NCI-H1105 (cell line): ENCODE data around the gene TMEM255B.

Experiments used
- DNase-seq: peaks from one replicate; lab custom pipeline; 2025; lab: John Stamatoyannopoulos, UW

TMEM255B gene

GRCh38 chr13:113804017-113804702 is 45.1 kb downstream of the TMEM255B start:
- no peak for DNase-seq

GRCh38 chr13:113804703-113805430 is 45.8 kb downstream of the TMEM255B start:
- no peak for DNase-seq

- no peak for DNase-seq
Measured at GRCh38 chr13:113805431-113806103, 46.5 kb downstream of the TMEM255B start.

DNA sequence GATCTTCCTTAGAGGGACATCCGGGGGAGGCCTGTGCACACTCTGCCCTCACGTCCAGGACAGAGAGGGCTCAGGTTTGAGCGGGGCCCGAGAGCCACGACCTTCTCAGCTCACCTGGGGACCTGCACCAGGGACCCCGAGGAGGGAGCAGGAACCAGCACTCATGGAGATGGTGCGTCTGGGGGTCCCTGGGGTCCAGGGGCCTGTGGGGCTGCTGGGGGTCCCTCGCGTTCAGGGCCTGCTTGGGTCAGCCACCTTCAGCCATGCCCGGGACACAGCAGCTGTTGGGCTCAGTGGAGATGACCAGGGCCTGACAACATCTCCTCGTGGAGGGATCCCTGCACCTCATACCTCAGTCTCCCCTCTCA is 47.1 kb downstream of the TMEM255B start:
- no peak for DNase-seq

- DNase-seq, result no peak
Measured at GRCh38 chr13:113806526-113806925, 47.5 kb downstream of the TMEM255B start.

GRCh38 chr13:113808058-113808834 is 49.2 kb downstream of the TMEM255B start:
- DNase-seq, result no peak

GRCh38 chr13:113809934-113810333 is 50.9 kb downstream of the TMEM255B start:
- no peak for DNase-seq

DNA sequence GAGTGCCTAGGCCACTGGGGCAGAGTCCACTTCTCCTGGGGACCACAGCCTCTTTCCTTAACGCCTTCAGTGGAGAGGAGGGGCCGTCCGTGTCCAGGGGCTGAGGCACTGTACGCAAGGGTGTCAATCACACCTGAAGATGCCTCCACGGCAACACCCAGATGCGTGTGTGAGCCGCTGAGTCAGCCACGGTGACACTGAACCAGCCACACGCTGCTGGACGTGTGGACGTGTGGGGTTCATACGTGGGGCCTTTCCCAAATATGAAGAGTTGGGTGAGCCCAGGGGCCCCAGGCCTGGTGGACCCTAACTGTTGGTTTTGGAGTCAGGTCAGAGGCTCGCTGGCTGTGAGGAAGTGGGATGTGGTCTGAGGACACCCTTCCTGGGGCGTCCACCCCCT is 51.6 kb downstream of the TMEM255B start:
- no peak for DNase-seq

DNA sequence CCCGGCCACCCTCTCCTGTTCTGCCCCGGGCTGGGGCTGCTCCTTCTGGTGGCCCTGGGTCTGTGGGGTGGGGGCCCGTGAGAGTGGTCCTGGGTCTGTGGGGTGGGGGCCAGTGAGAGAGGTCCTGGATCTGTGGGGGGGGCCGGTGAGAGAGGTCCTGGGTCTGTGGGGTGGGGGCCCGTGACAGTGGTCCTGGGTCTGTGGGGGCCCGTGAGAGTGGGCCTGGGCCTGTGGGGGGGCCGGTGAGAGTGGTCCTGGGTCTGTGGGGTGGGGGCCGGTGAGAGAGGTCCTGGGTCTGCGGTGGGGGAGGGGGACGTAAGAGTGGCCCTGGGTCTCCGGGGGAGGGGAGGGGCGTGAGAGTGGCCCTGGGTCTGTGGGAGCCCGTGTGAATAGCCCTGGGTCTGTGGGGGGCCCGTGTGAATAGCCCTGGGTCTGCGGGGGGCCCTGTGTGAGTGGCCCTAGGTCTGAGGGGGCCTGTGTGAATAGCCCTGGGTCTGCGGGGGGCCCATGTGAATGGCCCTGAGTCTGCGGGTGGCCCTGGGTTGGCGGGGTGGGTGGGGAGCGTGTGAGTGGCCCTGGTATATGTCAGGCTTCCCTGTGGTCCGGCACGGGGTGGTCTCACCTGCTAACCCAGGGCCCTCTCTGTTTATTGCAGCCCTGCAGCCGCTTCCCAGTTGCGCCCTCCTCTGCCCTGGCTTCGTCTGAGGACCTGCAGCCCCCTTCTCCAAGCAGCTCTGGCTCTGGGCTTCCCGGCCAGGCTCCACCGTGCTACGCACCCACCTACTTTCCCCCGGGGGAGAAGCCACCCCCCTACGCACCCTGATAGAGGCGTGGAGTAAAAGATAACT is 52.3 kb downstream of the TMEM255B start:
- DNase-seq, result no peak

DNA sequence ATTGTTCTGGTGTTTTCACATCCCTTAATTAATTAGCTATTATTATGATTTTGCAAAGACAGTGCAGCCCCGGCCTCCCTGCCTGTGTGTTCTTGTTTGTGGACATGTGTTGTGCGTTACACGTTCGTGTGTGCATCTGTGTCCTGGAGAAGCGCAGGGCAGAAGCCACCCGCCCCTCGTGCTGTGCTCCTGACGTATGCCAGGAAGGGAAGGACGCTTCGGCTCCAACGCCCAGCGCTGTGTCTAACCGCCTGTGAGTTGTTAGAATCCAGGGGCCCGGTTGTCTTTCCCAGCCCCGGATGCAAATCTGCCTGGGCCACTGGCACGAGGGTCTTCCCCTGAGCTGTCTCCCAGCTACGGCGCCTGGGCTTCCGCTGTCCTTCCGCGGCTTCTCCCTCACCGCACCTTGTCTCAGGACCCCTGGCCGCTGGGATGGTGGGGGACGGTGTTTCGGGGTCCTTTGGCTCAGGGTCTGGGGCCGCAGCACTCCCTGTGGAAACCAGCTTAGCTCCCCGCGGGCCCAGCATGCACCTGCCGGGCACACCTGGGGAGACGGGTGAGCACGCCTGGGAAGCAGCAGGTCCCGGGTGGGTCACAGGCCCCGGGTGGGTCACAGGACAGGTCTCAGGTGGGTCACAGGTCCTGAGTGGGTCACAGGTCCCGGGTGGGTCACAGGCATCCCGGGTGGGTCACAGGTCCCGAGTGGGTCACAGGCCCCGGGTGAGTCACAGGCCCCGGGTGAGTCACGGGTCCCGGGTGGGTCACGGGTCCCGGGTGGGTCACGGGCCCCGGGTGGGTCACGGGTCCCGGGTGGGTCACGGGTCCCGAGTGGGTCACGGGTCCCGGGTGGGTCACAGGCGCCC is 53.4 kb downstream of the TMEM255B start:
- DNase-seq, result no peak

DNA sequence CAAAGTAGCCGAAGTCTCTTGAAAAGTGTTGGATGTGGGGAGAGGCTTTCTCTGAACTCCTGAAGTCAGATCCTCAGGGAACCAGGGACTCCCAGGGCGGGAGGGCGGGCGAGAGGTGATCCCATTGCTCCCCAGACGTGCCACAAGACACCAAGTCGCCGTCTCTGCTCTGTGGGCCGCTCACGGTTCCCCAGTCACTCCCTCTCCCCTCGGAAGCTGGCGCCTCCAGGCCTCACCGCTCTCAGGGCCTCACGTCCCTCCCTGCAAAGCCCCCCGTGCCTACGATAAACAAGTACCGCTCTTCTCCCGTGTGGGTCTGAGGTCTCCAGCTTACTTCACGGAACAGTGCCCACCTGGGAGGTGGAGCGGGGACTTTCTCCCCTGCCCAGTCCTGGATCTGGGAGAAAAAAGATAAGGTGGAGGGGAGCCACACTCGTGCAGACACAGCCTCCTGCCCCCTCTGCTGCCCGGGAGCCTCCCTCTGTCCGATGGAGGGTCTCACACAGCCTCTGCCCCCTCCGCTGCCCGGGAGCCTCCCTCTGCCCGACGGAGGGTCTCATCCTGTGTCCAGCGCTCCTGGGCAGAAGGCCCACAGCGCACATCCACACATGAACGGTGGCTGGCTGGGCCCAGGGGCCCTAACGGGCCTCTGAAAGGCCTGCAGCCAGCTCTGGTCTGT is 54.2 kb downstream of the TMEM255B start:
- DNase-seq, result no peak

DNA sequence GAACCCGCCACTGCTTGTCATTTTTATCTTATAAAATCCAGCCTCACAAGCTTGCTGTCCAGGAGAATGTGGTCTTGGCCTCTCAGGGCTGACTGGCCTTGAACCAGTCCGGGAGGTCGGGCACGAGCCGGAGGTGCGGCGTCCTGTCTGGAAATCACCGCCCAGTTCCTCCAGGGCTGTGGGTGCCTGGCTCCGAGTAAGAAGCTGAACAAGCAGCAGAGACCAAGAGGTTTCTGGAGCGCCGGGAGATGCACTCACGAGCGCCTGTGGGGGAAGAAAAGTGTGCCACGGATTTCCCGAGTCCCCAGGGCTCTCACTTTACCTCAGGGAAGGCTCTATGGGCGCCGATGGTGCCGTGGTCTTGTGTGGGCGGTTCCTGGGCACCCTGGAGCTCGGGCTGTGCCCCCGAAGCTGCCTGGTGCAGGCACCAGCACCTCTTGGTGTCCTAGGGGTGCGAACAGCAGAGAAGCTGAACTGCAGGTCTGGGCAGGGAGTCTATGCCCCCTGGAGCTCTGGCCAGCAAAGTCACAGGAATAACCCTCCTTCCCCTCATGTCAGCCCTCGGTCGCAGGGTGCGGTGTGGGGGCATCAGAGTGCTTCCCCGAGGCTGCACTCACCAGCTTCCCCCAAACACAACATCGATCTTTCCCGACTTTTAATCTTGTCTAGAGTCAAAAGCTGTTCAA is 54.9 kb downstream of the TMEM255B start:
- DNase-seq, result no peak

- DNase-seq, result no peak
Measured at GRCh38 chr13:113814435-113814821, 55.4 kb downstream of the TMEM255B start.

GRCh38 chr13:113815151-113816058 is 56.4 kb downstream of the TMEM255B start:
- DNase-seq, result no peak

DNA sequence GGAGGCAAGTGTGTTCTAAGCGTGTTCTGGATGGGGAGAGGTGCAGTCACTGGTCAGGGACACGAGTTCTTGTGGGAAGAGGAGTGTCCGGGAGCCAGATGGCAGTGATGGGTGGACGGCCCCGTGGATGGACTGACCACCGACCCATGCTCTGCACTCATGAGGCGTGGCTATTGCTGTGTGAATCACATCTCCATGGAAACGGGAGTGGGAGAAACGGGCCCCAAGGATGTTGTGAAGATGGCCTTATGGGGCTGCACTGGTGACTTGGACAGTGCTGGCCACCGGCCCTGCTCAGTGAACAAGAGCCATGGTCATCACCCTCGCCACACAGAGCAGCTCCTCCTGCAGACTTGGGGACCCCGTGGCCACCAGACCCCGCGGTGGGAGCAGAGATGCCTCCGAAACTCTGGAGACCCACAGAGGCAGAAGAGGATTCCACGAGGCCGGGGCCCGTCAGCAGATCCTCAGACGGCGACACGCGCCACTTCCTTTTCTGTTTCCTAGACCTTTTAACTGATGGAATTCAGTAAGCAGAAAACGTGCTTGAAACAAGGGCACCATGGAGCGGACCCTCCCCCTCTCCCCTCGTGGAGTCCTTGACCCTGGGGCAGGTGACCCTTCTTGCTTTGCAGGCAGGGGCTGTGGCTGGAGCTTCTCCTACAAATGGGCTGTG is 57.4 kb downstream of the TMEM255B start:
- no peak for DNase-seq

DNA sequence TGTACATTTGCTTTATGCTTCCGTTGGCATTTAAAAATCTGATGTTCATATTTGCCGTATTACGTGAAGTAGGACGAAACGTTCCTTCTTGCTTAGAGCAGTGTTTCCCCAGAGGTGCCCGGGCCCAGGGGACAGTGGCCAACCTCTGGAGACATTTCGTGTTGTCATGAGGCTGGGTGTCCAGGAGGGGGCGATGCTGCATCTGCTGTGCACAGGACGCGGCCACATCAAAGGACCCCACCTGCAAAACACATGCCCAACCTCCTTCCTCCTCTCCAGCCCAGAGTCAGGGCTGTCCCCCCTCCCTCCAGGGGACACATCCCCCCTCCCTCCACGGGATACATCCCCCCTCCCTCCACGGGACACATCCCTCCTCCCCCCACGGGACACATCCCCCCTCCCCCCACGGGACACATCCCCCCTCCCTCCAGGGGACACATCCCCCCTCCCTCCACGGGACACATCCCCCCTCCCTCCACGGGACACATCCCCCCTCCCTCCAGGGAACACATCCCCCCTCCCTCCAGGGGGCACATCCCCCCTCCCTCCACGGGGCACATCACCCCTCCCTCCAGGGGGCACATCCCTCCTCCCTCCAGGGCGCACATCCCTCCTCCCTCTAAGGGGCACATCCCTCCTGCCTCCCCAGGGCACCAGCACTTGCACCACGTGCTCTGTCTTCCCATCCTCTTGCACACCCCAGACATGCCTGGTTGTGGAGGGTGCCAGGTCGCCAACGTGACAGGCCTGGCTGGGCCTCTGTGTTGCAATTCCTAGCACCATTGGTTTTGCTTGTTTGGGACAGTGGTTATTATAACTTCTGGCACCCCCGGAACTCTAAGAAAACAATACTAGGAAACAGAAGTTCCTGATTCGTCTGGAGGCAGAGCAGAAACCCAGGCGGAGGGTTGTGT is 58.2 kb downstream of the TMEM255B start:
- peak; percentile 89 for DNase-seq
